Measurements from ENCODE around the gene TRIP4.

DNA sequence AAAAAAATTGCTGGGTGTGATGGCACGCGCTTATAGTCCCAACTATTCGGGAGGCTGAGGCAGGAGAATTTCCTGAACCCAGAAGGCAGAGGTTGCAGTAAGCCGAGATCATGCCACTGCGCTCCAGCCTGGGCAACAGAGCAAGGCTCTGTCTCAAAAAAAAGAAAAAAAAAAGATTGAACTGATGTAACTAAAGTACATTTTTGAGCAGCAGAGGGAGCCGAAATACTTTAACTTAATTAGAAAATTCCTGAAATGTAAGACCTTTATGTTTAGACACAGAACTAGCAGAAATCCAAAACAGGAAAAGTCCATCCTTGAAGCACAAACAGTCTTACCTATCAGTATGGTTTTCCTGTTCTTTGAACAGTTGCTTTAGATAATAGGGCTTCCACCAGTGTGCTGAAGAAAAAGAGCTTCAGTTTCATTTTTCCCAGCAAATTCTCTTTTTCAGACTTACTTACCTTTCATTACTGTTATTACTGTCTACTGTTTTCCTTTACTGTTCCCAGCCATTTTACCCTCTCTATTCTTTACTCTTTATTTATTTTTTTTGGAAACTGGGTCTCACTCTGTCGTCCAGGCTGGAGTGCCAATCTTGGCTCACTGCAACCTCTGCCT lies 39.3 kb downstream of the TRIP4 start:
- TF ChIP-seq, protein P1, sequence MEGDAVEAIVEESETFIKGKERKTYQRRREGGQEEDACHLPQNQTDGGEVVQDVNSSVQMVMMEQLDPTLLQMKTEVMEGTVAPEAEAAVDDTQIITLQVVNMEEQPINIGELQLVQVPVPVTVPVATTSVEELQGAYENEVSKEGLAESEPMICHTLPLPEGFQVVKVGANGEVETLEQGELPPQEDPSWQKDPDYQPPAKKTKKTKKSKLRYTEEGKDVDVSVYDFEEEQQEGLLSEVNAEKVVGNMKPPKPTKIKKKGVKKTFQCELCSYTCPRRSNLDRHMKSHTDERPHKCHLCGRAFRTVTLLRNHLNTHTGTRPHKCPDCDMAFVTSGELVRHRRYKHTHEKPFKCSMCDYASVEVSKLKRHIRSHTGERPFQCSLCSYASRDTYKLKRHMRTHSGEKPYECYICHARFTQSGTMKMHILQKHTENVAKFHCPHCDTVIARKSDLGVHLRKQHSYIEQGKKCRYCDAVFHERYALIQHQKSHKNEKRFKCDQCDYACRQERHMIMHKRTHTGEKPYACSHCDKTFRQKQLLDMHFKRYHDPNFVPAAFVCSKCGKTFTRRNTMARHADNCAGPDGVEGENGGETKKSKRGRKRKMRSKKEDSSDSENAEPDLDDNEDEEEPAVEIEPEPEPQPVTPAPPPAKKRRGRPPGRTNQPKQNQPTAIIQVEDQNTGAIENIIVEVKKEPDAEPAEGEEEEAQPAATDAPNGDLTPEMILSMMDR (conservative IDR thresholded peaks at IDR 0.05 in 1 of 2, IDR thresholded peaks at IDR 0.05 in 1 of 2; ENCODE audit: low read depth in 1 of 2, low read length in 2 of 2): peak; percentile 7 to 20
- TF ChIP-seq EZH2 (IDR thresholded peaks at IDR 0.05; ENCODE audit: low read length, missing control alignments): no peak

All from fibroblast of lung (primary cell).